Left kidney (tissue), 2 donors: Measurements from ENCODE around the gene CLMN. TPM values are rescaled to one million over a fixed set of nuclear protein-coding genes. Genes with fewer than 3 reads are reported as not detected.

Experiments used
- DNase-seq: peaks from one replicate; pipeline ENCODE4 v3.0.0-alpha.2; 2013
- polyA plus RNA-seq: library from polyadenylated mRNA; unstranded; fragments of 120-200 nt; gene quantifications from one replicate; pipeline ENCODE4 v1.2.1, GENCODE V29; 2013; ENCODE audit not compliant: insufficient read length

Gene CLMN
- polyA plus RNA-seq, 1 donor, result 32.8 TPM

- no peak for DNase-seq
These were observed 26.6 kb upstream of the CLMN start for GRCh38 chr14:95346266-95346665.

DNA sequence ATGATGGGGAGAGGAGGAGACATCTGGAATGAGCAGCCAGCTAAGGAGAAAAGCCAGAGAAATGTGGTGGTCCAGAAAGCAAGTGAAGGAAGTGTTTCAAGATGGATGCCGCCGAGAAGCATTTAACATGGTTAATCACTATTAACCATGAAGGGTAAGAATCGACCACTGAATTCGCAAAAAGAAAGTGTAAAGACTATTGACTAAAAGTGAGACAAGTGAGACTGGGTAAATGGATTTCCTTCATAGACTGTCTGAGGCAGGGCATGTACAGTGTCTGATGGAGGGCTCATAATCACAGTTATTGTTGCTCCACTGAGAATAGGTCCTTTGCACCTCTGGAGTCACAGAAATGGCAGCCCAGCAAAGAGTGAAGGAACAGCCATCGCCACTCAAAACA lies 25.3 kb upstream of the CLMN start:
- DNase-seq, result no peak

GRCh38 chr14:95344536-95344935 lies 24.8 kb upstream of the CLMN start:
- DNase-seq, result no peak

GRCh38 chr14:95341564-95341963 lies 21.9 kb upstream of the CLMN start:
- DNase-seq, result no peak

GRCh38 chr14:95341115-95341514 lies 21.4 kb upstream of the CLMN start:
- no peak for DNase-seq

- DNase-seq, result no peak
These were observed 20.5 kb upstream of the CLMN start for GRCh38 chr14:95340201-95340697.

DNA sequence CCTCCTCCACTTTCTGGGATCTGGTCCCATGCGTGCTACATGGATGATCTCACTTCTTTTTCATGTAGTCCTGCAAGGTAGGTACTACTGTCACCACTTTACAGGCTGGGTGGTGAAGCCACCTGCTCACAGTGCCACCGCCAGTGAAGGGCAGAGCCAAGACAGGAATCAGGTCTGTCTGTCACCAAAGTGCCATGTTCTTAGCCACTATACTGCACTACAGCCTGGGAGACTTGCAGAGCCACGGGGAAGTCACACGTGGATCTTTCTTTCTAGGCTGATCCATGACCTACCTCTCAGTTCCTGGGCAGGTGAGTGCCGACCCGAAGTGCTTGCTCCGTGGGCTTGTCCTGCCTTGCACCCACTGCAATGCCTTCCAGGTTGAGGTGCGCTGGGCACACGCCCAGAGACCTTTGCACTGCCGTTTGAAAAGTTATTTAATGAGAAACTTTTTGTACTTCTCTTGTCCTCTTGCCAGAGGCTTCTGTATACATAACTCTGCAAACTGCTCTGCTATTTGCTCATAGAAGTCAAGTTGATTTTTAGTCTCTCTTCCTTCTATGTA lies 19.7 kb upstream of the CLMN start:
- DNase-seq, result no peak

- DNase-seq, result no peak
These were observed 18.7 kb upstream of the CLMN start for GRCh38 chr14:95338436-95338835.

DNA sequence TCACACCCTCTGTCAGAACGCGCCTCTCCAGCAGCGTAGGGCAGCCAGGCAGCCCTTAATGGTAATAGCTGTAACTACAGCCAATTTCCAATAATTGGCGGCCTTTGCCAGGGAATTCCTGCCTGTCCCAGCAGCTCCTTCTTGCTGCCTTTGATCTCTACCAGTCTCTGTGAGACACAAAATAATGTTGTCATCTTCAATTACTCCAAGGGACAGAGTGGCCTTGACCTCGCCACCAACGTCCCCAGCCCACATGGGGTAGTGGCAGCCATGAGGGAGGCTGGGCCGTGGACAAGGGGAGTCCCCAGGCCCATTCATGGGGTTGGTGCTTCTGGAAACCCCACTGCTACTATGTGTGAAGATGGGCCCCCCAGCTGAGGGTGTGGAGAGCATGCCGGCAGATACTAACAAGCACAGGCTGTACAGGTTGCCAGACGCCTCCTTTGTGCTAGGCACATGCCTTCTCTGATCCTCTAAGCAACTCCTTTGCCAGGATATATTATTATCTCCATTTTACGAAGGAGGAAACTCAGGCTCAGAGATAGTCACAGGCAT lies 17.4 kb upstream of the CLMN start:
- no peak for DNase-seq

- DNase-seq, result no peak
These were observed 16.6 kb upstream of the CLMN start for GRCh38 chr14:95336192-95336760.

- DNase-seq, result no peak
These were observed 15.4 kb upstream of the CLMN start for GRCh38 chr14:95335071-95335470.

DNA sequence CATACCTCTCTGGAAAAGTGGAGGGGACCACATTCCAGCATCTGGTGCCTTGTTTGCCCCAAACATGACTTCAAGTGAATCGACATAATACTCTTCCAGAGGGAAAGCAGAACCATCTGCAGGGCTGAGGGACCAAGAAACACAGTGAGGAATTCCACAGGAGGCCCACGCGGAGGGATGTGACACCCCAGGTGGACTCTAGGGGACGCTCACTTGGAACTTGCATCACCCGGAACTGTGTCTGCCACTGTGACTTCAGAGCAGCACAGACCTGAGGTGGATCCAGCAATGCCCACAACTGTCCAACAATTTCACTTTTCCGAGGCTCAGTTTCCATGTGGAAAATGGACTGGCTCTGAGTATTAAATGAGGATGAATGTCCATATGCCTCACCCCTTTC lies 14.3 kb upstream of the CLMN start:
- DNase-seq, result no peak

GRCh38 chr14:95332641-95333040 lies 12.9 kb upstream of the CLMN start:
- no peak for DNase-seq

GRCh38 chr14:95331708-95332408 lies 12.2 kb upstream of the CLMN start:
- no peak for DNase-seq

GRCh38 chr14:95330591-95331370 lies 11.1 kb upstream of the CLMN start:
- no peak for DNase-seq

- no peak for DNase-seq
These were observed 10.2 kb upstream of the CLMN start for GRCh38 chr14:95329941-95330340.

- DNase-seq, result no peak
These were observed 9.2 kb upstream of the CLMN start for GRCh38 chr14:95328729-95329503.

GRCh38 chr14:95327558-95328374 lies 8.1 kb upstream of the CLMN start:
- no peak for DNase-seq

GRCh38 chr14:95326987-95327386 lies 7.3 kb upstream of the CLMN start:
- DNase-seq, result no peak

GRCh38 chr14:95323917-95324316 lies 4.2 kb upstream of the CLMN start:
- DNase-seq, result no peak

GRCh38 chr14:95323361-95323760 lies 3.7 kb upstream of the CLMN start:
- no peak for DNase-seq
